ENCODE results near the gene TBC1D24. TPM values are rescaled to one million over a fixed set of nuclear protein-coding genes. Genes with fewer than 3 reads are reported as not detected.

TBC1D24 gene
- total and polyA plus RNA-seq, 2 experiments from 2014 or later: 10.2 to 23.6 TPM

- Histone ChIP-seq H3K4me1 (ENCODE audit: low read depth) (peaks cover 20% of the 10 kb centered on the region), H3K27ac (no peak overlapping the region), H3K9me3 (ENCODE audit: low read depth) (no peaks in the 10 kb centered on the region), H3K4me3 (no peak overlapping the region), H3K27me3 (no peaks in the 10 kb centered on the region), H3K36me3 (no peaks in the 10 kb centered on the region)
- no peak for TF ChIP-seq CTCF (IDR thresholded peaks at IDR 0.05; ENCODE audit: low read depth, low read length)
- no peak for DNase-seq (ENCODE audit: low read depth in 1 of 2, low spot score in 1 of 2)
These were observed 10.6 kb upstream of the TBC1D24 start for GRCh38 chr16:2464333-2464732.

- Histone ChIP-seq H3K9me3 (ENCODE audit: low read depth) (no peaks in the 10 kb centered on the region), H3K4me3 (no peak overlapping the region), H3K4me1 (ENCODE audit: low read depth) (peaks cover 27% of the 10 kb centered on the region), H3K36me3 (no peaks in the 10 kb centered on the region), H3K27ac (no peak overlapping the region), H3K27me3 (no peaks in the 10 kb centered on the region)
- no peak for DNase-seq (ENCODE audit: low read depth in 1 of 2, low spot score in 1 of 2)
- TF ChIP-seq CTCF (IDR thresholded peaks at IDR 0.05; ENCODE audit: low read depth, low read length): peak; percentile 28
These were observed 9.1 kb upstream of the TBC1D24 start for GRCh38 chr16:2465653-2466415.

- Histone ChIP-seq H3K9me3 (ENCODE audit: low read depth) (no peaks in the 10 kb centered on the region), H3K4me1 (ENCODE audit: low read depth) (peaks cover 31% of the 10 kb centered on the region), H3K27me3 (no peaks in the 10 kb centered on the region), H3K27ac (no peak overlapping the region), H3K4me3 (no peak overlapping the region), H3K36me3 (no peaks in the 10 kb centered on the region)
- no peak for TF ChIP-seq CTCF (IDR thresholded peaks at IDR 0.05; ENCODE audit: low read depth, low read length)
- DNase-seq (ENCODE audit: low read depth in 1 of 2, low spot score in 1 of 2): no peak
These were observed 8.0 kb upstream of the TBC1D24 start for GRCh38 chr16:2466667-2467527.

GRCh38 chr16:2467528-2468232, 7.2 kb upstream of the TBC1D24 start:
- Histone ChIP-seq H3K27me3 (no peaks in the 10 kb centered on the region), H3K4me3 (peak overlapping the region; percentile 38), H3K4me1 (ENCODE audit: low read depth) (peaks cover 33% of the 10 kb centered on the region), H3K9me3 (ENCODE audit: low read depth) (no peaks in the 10 kb centered on the region), H3K36me3 (no peaks in the 10 kb centered on the region), H3K27ac (no peak overlapping the region)
- TF ChIP-seq CTCF (IDR thresholded peaks at IDR 0.05; ENCODE audit: low read depth, low read length): no peak
- peak; percentile 68 to 76 for DNase-seq (ENCODE audit: low read depth in 1 of 2, low spot score in 1 of 2)

- Histone ChIP-seq H3K27me3 (no peaks in the 10 kb centered on the region), H3K27ac (no peak overlapping the region), H3K4me3 (peak overlapping the region; percentile 38), H3K36me3 (no peaks in the 10 kb centered on the region), H3K4me1 (ENCODE audit: low read depth) (peaks cover 34% of the 10 kb centered on the region), H3K9me3 (ENCODE audit: low read depth) (no peaks in the 10 kb centered on the region)
- DNase-seq (ENCODE audit: low read depth in 1 of 2, low spot score in 1 of 2): peak in 1 of 2 donors; percentile 54
- TF ChIP-seq CTCF (IDR thresholded peaks at IDR 0.05; ENCODE audit: low read depth, low read length): no peak
These were observed 6.6 kb upstream of the TBC1D24 start for GRCh38 chr16:2468233-2468724.
